NCI-H1048 (cell line): ENCODE results near the gene TYROBP.
"Not testable (repeated sequence)": the region's sequence is repeated elsewhere in the genome, so short reads cannot be mapped to it uniquely, and the experiment has no call there.

Experiments used
- DNase-seq: peaks from one replicate; lab custom pipeline; 2025; lab: John Stamatoyannopoulos, UW

Gene TYROBP

DNA sequence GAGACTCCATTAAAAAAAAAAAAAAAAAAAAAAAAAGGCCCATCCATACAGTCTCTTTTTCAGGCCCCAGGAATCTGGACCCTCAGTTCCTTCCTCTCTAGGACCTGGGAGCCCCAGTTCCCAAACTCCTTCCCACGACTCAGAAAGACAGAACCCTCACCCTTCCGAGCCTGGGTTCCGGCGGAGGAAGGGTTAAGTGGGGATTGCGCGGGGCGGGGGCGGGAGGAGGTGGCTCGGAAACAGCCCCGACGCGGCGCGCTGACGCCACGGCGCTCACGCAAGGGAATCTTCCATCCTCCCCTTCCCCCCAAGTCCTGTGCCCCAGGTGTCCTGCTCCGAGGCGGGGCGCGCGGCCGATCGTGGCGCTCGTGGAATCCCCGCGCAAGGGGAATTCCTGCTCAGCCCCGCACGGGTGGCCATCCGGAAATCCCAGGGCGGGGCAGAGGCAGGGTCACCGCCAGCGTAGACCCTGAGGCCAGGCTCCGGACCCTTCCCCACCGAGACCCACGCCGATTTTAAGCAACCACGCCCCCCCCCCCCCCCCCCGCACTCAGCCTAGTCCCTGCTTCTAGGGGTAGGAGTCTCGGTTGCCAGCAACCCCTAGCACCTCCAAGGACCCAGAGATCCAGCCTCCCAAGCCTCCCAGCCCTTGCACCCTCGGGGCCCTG lies 8.4 kb downstream of the TYROBP start:
- peak; percentile 67 for DNase-seq

GRCh38 chr19:35898499-35898809 lies 9.6 kb downstream of the TYROBP start:
- DNase-seq = no peak

GRCh38 chr19:35897706-35898451 lies 10.2 kb downstream of the TYROBP start:
- no peak for DNase-seq

DNA sequence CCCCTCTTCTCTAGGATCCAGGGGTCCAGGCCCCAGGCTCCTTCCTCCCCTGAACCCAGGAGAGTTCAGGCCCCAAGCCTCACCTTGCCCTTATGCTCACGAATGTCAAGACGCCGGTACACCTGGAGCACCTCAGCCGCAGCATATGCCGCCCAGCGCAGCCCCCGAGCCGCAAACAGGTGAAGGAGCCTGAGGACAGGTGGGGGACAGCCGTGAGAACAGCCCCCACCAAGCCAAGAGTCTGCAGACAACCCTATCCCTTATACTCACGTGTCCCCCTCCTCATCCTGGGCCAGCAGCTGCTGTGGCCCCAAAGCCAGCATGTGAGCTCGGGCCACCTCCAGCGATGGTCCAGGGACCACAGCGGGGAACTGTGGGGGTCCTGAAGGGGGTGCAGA lies 11.5 kb downstream of the TYROBP start:
- no peak for DNase-seq

- no peak for DNase-seq
Measured at GRCh38 chr19:35895911-35896642, 12.0 kb downstream of the TYROBP start.

- no peak for DNase-seq
Measured at GRCh38 chr19:35894342-35894741, 13.8 kb downstream of the TYROBP start.

GRCh38 chr19:35891819-35892218 lies 16.3 kb downstream of the TYROBP start:
- not testable (repeated sequence) for DNase-seq

DNA sequence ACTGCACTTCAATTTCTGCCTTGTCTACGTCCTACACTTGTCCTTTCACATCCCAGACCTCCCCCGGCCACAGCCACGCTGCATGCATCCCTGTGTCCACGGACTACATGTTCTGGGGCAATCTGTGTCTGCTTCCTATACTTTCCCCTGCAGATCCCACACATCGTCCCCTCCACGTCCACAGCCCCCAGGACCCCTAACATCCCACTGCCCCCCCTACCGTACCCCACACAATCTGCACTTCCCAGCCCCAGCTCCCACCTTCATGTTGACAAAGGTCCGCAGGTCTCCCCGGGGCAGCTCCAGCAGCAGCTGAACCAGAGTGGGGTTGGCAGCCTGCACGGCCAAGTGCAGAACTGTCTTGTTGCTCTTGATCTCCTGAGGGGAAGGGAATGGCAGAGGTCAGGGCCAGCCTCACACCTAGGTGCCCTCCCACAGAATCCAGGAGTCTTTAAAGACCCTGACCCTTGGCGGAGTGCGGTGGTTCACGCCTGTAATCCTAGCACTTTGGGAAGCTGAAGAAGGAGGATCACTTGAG lies 17.9 kb downstream of the TYROBP start:
- DNase-seq = no peak

DNA sequence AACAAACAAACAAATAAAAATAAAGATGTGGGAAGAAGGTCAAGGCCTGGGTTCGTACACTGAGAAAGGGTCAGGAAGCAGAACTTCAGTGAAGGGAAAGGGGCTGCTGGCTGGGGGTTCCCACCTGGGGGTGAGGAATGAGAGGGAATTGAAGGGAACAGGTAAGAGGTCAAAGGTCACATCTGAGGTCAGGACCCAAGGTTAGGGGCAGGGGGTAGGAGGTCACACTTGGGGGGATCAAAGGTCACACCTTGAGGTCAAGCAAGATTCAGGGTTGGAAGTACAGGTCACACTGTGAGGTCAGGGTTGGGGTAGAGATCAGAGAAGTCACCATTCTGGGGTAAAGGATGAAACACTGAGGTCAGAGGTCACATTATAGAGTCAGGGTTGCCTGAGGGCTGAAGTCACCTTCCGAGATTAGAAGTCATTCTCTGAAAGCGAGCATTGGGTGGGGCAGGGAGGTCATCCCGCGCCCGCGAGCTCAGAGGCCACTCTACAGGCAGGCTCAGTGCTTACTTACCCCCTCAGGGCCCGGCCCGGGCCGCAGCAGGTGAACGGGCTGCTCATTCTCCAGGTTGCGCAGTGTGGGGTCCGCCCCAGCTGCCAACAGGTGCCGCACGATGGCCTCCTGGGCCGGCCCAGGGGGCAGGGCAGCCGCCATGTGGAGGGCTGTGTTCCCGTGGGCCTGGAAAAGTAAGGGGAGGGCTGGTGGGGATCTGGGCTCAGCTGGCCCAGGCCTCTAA lies 18.6 kb downstream of the TYROBP start:
- no peak for DNase-seq

- DNase-seq = no peak
Measured at GRCh38 chr19:35888398-35888797, 19.7 kb downstream of the TYROBP start.

GRCh38 chr19:35887197-35887596 lies 20.9 kb downstream of the TYROBP start:
- DNase-seq = no peak

- no peak for DNase-seq
Measured at GRCh38 chr19:35885904-35886303, 22.2 kb downstream of the TYROBP start.

DNA sequence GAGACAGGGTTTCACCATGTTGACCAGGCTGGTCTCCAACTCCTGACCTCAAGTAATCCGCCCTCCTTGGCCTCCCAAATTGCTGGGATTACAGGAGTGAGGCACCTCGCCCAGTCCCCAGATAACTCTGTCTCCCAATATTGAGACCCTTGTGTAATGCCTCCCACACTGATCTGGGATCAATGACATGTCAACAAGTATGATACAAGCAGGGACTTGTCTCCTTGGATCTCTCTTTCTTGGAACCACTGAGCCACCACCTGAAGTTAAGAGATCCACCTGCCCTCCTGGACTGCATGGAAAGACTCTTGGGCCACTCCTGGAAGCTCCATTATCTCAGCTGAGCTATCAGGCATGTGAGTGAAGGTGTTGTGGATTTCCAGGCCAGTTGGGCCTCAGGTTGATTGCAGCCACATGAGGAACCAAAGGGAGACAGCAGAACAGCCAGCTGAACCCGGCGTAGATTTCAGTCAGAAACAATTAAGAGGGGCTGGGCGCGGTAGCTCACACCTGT lies 22.8 kb downstream of the TYROBP start:
- DNase-seq = no peak

DNA sequence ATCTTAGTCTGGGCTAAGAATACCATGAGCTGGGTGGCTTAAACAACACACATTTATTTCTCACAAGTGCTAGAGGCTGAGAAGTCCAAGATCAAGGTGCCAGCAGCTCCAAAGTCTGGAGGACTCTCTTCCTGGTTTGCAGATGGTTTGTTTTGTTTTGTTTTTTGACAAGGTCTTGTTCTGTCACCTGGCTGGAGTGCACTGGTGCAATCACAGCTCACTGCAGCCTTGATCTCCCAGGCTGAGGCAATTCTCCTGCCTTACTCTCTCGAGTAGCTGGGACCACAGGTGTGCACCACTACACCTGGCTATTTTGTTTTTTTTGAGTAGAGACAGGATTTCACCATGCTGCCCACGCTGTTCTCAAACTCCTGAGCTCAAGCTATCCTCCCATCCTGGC lies 24.2 kb downstream of the TYROBP start:
- no peak for DNase-seq

GRCh38 chr19:35882114-35882832 lies 25.8 kb downstream of the TYROBP start:
- DNase-seq = no peak

DNA sequence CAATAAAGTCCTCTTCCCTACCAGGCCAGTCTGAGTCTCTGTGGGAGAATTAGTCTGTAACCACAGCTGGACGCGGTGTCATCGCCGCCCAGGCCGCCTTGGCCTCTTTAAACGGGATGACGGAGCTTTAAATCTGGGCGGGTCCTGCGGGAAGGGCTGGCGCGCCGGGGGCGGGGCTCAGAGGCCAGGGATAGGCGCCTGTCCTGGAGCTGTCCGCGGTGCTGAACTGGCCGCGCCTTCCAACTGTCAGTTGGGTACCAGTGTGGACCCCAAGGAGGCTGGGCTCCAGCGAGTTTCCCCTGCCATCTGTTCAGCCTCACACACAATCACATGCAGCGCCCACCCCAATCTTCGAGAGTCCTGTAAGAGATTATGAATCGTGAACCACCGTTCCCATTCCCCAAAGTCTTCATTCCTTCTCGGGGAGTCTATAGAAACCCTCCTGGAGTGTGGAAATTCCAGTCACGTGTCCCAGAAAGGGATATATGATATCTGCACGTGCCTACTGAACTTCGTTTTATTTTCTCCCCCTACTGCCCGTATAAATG lies 28.3 kb downstream of the TYROBP start:
- DNase-seq = peak; percentile 78

GRCh38 chr19:35879068-35879467 lies 29.0 kb downstream of the TYROBP start:
- no peak for DNase-seq

DNA sequence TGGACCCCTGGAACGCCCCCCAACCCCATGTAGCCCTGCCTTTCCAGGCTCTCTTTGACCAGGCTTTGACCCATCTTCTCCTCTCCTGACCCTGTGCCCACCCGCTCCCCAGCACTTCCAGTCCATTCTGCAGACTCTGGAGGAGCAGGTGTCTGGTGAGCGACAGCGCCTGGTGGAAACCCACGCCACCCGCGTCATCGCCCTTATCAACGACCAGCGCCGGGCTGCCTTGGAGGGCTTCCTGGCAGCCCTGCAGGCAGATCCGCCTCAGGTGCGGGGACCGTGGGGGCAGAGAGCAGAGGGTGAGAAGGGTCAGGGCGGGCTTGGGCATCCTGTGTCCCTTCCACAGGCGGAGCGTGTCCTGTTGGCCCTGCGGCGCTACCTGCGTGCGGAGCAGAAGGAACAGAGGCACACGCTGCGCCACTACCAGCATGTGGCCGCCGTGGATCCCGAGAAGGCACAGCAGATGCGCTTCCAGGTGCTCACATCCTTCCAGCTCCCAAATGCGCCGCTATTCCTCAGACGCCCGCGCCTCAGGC lies 33.6 kb downstream of the TYROBP start:
- DNase-seq = no peak

- DNase-seq = no peak
Measured at GRCh38 chr19:35872180-35872579, 35.9 kb downstream of the TYROBP start.

- no peak for DNase-seq
Measured at GRCh38 chr19:35871611-35872010, 36.5 kb downstream of the TYROBP start.

- DNase-seq = no peak
Measured at GRCh38 chr19:35870798-35871197, 37.3 kb downstream of the TYROBP start.
